ENCODE data around the gene GPD1L.

GPD1L gene

DNA sequence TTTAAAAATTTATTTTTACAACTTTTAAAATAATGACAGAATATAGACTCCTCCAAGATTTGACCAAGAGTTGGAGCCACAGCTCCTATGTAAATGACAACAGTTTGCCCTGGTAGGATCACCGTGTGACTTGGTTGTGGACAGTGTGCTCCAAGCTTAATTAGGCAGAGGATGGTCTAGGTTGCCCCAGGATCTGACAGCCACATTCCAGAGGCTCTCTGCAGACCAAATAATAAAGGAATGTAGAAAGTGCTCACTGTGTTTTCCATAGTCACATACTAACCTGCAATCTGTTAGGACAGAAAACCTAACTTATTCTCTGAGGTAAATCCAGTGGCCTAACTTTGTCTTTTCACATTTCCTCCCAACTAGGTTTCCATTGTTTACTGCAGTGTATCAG lies 59.0 kb downstream of the GPD1L start:
- ChIA-PET CTCF (interaction anchor here (1.0 to 2.0 kb wide), 2 partner anchors 10 to 12 kb away, joined by 3 to 6 read pairs; no protein-coding TSS in a partner anchor), POLR2A (no interaction called here)
- TF ChIP-seq ZNF837 (tag by site-specific recombination; IDR thresholded peaks at IDR 0.05) (no peak), ZNF341 (tag by site-specific recombination; IDR thresholded peaks at IDR 0.05; ENCODE audit: low read depth) (no peak), ZNF37A (tag by site-specific recombination; IDR thresholded peaks at IDR 0.05) (no peak), ZNF248 (tag by site-specific recombination; IDR thresholded peaks at IDR 0.05) (no peak), GLIS2 (tag by site-specific recombination; IDR thresholded peaks at IDR 0.05) (no peak), MZF1 (tag by site-specific recombination; IDR thresholded peaks at IDR 0.05; ENCODE audit: borderline replicate concordance) (no peak), ZNF148 (tag by site-specific recombination; IDR thresholded peaks at IDR 0.05; ENCODE audit: borderline replicate concordance) (no peak), ZSCAN18 (tag by site-specific recombination; IDR thresholded peaks at IDR 0.05) (no peak), HOXD13 (CRISPR knock-in tag; IDR thresholded peaks at IDR 0.05; ENCODE audit: borderline replicate concordance) (no peak), ZNF433 (tag by site-specific recombination; IDR thresholded peaks at IDR 0.05; ENCODE audit: low read depth) (no peak), ZNF23 (tag by site-specific recombination; IDR thresholded peaks at IDR 0.05; ENCODE audit: borderline replicate concordance) (no peak)

GRCh38 chr3:32166654-32167053 lies 60.2 kb downstream of the GPD1L start:
- ChIA-PET POLR2A (interaction anchor here (0.6 kb wide), 1 partner anchor 502 kb away, joined by 5 read pairs; no protein-coding TSS in a partner anchor), CTCF (interaction anchor here (1.0 kb wide), 1 partner anchor 11 kb away, joined by 3 read pairs; no protein-coding TSS in a partner anchor)
- H3K4me3 ChIP-seq (ENCODE audit: low read depth, low read length), result no peak overlapping the region
- no peaks in the 10 kb centered on the region for H3K9me3 ChIP-seq (ENCODE audit: control insufficient read depth, insufficient read depth, low read depth, low read length)
- H3K4me1 ChIP-seq (ENCODE audit: control insufficient read depth, insufficient read depth, low read length), result no peaks in the 10 kb centered on the region
- peaks cover 0 to 36% of the 10 kb centered on the region in 2 experiments; a peak in 2 of 3 replicates for H3K36me3 ChIP-seq (ENCODE audit: control insufficient read depth in 2 of 2, insufficient read depth in 1 of 2, low read length in 2 of 2)
- H3K27ac ChIP-seq (ENCODE audit: extremely low read depth, low read depth, low read length), result no peak overlapping the region
- TF ChIP-seq ZNF37A (tag by site-specific recombination; IDR thresholded peaks at IDR 0.05), result no peak
- TF ChIP-seq ZNF514 (tag by site-specific recombination; IDR thresholded peaks at IDR 0.05), result no peak
- TF ChIP-seq ZNF366 (tag by site-specific recombination; conservative IDR thresholded peaks at IDR 0.05), result no peak
- TF ChIP-seq ZSCAN30 (tag by site-specific recombination; IDR thresholded peaks at IDR 0.05), result no peak
- TF ChIP-seq ZXDB (tag by site-specific recombination; IDR thresholded peaks at IDR 0.05), result no peak
- no peak for TF ChIP-seq YY2 (tag by site-specific recombination; IDR thresholded peaks at IDR 0.05)
- TF ChIP-seq OSR2 (tag by site-specific recombination; IDR thresholded peaks at IDR 0.05), result no peak
- TF ChIP-seq ZNF596 (tag by site-specific recombination; IDR thresholded peaks at IDR 0.05), result no peak
- TF ChIP-seq, protein P1, sequence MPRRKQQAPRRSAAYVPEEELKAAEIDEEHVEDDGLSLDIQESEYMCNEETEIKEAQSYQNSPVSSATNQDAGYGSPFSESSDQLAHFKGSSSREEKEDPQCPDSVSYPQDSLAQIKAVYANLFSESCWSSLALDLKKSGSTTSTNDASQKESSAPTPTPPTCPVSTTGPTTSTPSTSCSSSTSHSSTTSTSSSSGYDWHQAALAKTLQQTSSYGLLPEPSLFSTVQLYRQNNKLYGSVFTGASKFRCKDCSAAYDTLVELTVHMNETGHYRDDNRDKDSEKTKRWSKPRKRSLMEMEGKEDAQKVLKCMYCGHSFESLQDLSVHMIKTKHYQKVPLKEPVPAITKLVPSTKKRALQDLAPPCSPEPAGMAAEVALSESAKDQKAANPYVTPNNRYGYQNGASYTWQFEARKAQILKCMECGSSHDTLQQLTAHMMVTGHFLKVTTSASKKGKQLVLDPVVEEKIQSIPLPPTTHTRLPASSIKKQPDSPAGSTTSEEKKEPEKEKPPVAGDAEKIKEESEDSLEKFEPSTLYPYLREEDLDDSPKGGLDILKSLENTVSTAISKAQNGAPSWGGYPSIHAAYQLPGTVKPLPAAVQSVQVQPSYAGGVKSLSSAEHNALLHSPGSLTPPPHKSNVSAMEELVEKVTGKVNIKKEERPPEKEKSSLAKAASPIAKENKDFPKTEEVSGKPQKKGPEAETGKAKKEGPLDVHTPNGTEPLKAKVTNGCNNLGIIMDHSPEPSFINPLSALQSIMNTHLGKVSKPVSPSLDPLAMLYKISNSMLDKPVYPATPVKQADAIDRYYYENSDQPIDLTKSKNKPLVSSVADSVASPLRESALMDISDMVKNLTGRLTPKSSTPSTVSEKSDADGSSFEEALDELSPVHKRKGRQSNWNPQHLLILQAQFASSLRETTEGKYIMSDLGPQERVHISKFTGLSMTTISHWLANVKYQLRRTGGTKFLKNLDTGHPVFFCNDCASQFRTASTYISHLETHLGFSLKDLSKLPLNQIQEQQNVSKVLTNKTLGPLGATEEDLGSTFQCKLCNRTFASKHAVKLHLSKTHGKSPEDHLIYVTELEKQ (tag by site-specific recombination; IDR thresholded peaks at IDR 0.05; ENCODE audit: borderline replicate concordance), result no peak
- no peak for TF ChIP-seq ZNF473 (tag by site-specific recombination; IDR thresholded peaks at IDR 0.05)
- no peak for TF ChIP-seq ZIC2 (tag by site-specific recombination; IDR thresholded peaks at IDR 0.05)

More for the DNA sequence above, 59.0 kb downstream of the GPD1L start:
- no peaks in the 10 kb centered on the region for H3K9me3 ChIP-seq (ENCODE audit: control insufficient read depth, insufficient read depth, low read depth, low read length)
- no peaks in the 10 kb centered on the region for H3K4me1 ChIP-seq (ENCODE audit: control insufficient read depth, insufficient read depth, low read length)
- H3K36me3 ChIP-seq (ENCODE audit: control insufficient read depth in 2 of 2, insufficient read depth in 1 of 2, low read length in 2 of 2), result peaks cover 0 to 40% of the 10 kb centered on the region in 2 experiments; a peak in 2 of 3 replicates
- no peak overlapping the region for H3K4me3 ChIP-seq (ENCODE audit: low read depth, low read length)
- no peak overlapping the region for H3K27ac ChIP-seq (ENCODE audit: extremely low read depth, low read depth, low read length)
